CD4-positive, alpha-beta memory T cell (primary cell): Measurements from ENCODE around the gene SYNRG. TPM values are rescaled to one million over a fixed set of nuclear protein-coding genes. Genes with fewer than 3 reads are reported as not detected.

Experiments used
- CTCF ChIA-PET: fragments of 350-600 bp; sonication (Branson Sonifier 250); formaldehyde crosslinking; loops from one replicate; lab custom pipeline; 2021; ENCODE audit warnings: inconsistent platforms; ENCODE audit not compliant: partially characterized antibody; lab: Charles Lee
- POLR2A ChIA-PET: fragments of 350-600 bp; sonication (Branson Sonifier 250); formaldehyde crosslinking; loops from one replicate; lab custom pipeline; 2021; ENCODE audit not compliant: partially characterized antibody; lab: Charles Lee
- DNase-seq, 5 donors: peaks; one replicate each; pipeline versions ENCODE4 v3.0.0 to v3.0.0-alpha.2; 2020 to 2022; ENCODE audit warnings: mixed read lengths in 1 of 5
- H3K27ac ChIP-seq: one replicate; pipeline ENCODE4 v1.7.0; 2013; ENCODE audit warnings: low read depth, low read length
- H3K27me3 ChIP-seq: 2 replicates; pipeline ENCODE4 v1.7.0; 2013; ENCODE audit warnings: mild to moderate bottlenecking, low read length, moderate library complexity; ENCODE audit not compliant: insufficient read depth
- H3K36me3 ChIP-seq: 2 replicates; pipeline ENCODE4 v1.7.0; 2013; ENCODE audit warnings: mild to moderate bottlenecking, low read length, moderate library complexity; ENCODE audit not compliant: insufficient read depth
- H3K4me1 ChIP-seq: 2 replicates; pipeline ENCODE4 v1.7.0; 2013; ENCODE audit warnings: mild to moderate bottlenecking, low read length, moderate library complexity; ENCODE audit not compliant: insufficient read depth
- H3K4me3 ChIP-seq, 2 donors: one replicate each; pipeline ENCODE4 v1.7.0; 2013; ENCODE audit warnings: low read length in 2 of 2, mild to moderate bottlenecking in 1 of 2
- H3K9me3 ChIP-seq, 2 donors: one replicate each; pipeline ENCODE4 v1.7.0; 2013; ENCODE audit warnings: low read length in 2 of 2, control low read depth in 1 of 2; ENCODE audit not compliant: control insufficient read depth in 1 of 2
- H3K27ac Mint-ChIP-seq, 7 donors: one replicate each; pipeline ENCODE4 v1.8.0; 2020 to 2021; ENCODE audit warnings: mixed read lengths in 7 of 7, mild to moderate bottlenecking in 6 of 7, inconsistent platforms in 3 of 7, moderate library complexity in 3 of 7
- H3K27me3 Mint-ChIP-seq, 2 donors: one replicate each; pipeline ENCODE4 v1.8.0; 2020 to 2021; ENCODE audit warnings: mixed read lengths in 2 of 2
- H3K36me3 Mint-ChIP-seq, 2 donors: one replicate each; pipeline ENCODE4 v1.8.0; 2020 to 2021; ENCODE audit warnings: mixed read lengths in 2 of 2, inconsistent platforms in 1 of 2, mild to moderate bottlenecking in 1 of 2
- H3K4me1 Mint-ChIP-seq, 4 donors: one replicate each; pipeline ENCODE4 v1.8.0; 2020 to 2021; ENCODE audit warnings: mixed read lengths in 4 of 4, mild to moderate bottlenecking in 1 of 4
- H3K4me3 Mint-ChIP-seq, 8 donors: one replicate each; pipeline ENCODE4 v1.8.0; 2020 to 2021; ENCODE audit warnings: mixed read lengths in 8 of 8, mild to moderate bottlenecking in 7 of 8, moderate library complexity in 6 of 8, inconsistent platforms in 3 of 8
- H3K9me3 Mint-ChIP-seq, 8 donors: one replicate each; pipeline ENCODE4 v1.8.0; 2020 to 2021; ENCODE audit warnings: mixed read lengths in 8 of 8, mild to moderate bottlenecking in 5 of 8, inconsistent platforms in 3 of 8, moderate library complexity in 1 of 8
- intact Hi-C: fragments of 100-400 bp; cut with micrococcal nuclease; formaldehyde crosslinking; loops from one replicate; pipeline ENCODE4 v1.15.1; 2023
- polyA plus RNA-seq, 2 donors: library from polyadenylated mRNA; unstranded; fragments of 300-500 nt; fragmentation: Illumina TruSeq; gene quantifications; one replicate each; pipeline ENCODE4 v1.2.3, GENCODE V29; 2021
- total RNA-seq, 2 experiments: library from RNA; stranded (reverse); gene quantifications; one replicate each; pipeline ENCODE4 v1.2.3, GENCODE V29; 2021

Gene SYNRG
- total and polyA plus RNA-seq, 4 experiments from 2014 or later, result 34.2 to 148 (median 116) TPM

DNA sequence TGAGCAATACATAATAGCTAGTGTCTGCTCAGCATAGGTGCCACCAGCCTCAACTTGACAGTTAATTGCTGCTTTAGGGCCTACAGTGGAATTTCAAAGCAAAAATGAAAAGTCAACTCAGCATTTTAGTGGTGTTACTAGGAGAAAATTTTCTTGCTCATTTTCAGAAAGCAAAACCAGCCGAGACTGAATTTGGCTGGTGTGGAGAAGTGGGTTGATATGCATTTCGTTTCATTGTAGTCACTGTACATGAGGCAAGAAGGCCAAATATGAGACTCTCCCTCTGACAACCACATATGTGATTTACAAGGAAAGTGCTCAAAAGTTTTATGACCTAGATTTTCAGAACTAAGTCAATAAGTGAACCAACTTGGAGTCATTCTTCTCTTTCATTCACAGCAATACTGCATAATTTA is 65.6 kb downstream of the SYNRG start:
- Mint-ChIP-seq H3K36me3 (peaks cover 30 to 74% of the 10 kb centered on the region in 2 donors), H3K4me3 (no peak overlapping the region), H3K4me1 (peaks cover 9 to 24% (median 17%) of the 10 kb centered on the region in 4 donors), H3K9me3 (no peaks in the 10 kb centered on the region), H3K27ac (peak overlapping the region in 4 of 7 donors; percentile 18 to 75 (median 23)), H3K27me3 (no peaks in the 10 kb centered on the region)
- intact Hi-C loops, result no loop called here
- POLR2A ChIA-PET, result interaction anchor here (0.6 kb wide), 1 partner anchor 61 kb away, joined by 3 read pairs; no protein-coding TSS in a partner anchor
- no peaks in the 10 kb centered on the region for H3K27me3 ChIP-seq
- H3K36me3 ChIP-seq, result peaks cover 50% of the 10 kb centered on the region
- H3K4me3 ChIP-seq, result no peak overlapping the region
- peaks cover 22% of the 10 kb centered on the region for H3K4me1 ChIP-seq
- DNase-seq, result no peak
- CTCF ChIA-PET, result no interaction called here
- no peak overlapping the region for H3K27ac ChIP-seq
- H3K9me3 ChIP-seq, result no peaks in the 10 kb centered on the region

DNA sequence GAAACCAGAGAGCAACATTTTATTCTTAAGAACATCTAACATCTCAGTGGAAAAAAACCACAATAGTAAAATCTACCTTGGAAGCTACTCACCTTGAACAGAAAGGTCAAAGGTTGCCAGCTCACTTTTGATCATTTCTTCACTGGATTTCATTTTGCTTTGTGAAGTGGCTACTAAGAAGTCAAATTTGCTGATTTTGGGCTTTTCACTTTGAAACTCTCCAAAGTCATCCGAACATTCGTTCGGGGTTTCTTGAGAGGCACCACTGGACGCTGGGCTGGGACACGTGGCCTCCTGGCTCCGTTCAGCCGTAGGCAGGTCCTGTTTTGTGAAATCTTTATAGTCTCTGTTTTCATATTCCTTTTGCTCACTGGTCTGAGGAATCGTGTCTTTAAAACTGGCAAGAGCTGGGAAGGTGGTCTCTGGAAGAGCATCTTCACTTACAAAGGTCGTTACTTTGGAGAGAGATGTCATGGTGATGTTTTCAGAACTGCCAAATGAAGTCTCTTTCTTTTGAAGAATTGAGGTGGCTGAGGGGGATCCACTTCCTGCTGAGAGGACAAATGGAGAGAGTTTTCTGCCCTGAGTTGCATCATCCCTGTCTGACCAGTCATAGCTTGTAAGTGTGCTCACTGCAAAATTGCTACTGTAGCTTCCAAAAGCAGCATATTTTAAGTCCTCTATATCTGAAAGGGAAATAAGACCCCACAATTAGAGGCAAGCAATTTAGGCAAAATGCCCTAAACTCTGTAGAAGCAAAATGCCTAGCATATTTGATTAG is 67.1 kb downstream of the SYNRG start:
- ChIA-PET CTCF (interaction anchor here (1.0 to 1.2 kb wide), 2 partner anchors 14 to 54 kb away, joined by 3 to 4 read pairs; no protein-coding TSS in a partner anchor), POLR2A (no interaction called here)
- H3K27ac ChIP-seq, result no peak overlapping the region
- peaks cover 6 to 9% (median 9%) of the 10 kb centered on the region in 4 donors for H3K4me1 Mint-ChIP-seq
- no peak overlapping the region for H3K4me3 Mint-ChIP-seq
- peaks cover 9% of the 10 kb centered on the region for H3K4me1 ChIP-seq
- no peaks in the 10 kb centered on the region for H3K9me3 Mint-ChIP-seq
- H3K36me3 Mint-ChIP-seq, result peaks cover 43 to 79% of the 10 kb centered on the region in 2 donors
- H3K4me3 ChIP-seq, result no peak overlapping the region
- H3K9me3 ChIP-seq, result no peaks in the 10 kb centered on the region
- intact Hi-C loops, result no loop called here
- no peaks in the 10 kb centered on the region for H3K27me3 Mint-ChIP-seq
- peak overlapping the region in 3 of 7 donors; percentile 9 to 51 (median 19) for H3K27ac Mint-ChIP-seq
- no peaks in the 10 kb centered on the region for H3K27me3 ChIP-seq
- no peak for DNase-seq
- H3K36me3 ChIP-seq, result peaks cover 61% of the 10 kb centered on the region

DNA sequence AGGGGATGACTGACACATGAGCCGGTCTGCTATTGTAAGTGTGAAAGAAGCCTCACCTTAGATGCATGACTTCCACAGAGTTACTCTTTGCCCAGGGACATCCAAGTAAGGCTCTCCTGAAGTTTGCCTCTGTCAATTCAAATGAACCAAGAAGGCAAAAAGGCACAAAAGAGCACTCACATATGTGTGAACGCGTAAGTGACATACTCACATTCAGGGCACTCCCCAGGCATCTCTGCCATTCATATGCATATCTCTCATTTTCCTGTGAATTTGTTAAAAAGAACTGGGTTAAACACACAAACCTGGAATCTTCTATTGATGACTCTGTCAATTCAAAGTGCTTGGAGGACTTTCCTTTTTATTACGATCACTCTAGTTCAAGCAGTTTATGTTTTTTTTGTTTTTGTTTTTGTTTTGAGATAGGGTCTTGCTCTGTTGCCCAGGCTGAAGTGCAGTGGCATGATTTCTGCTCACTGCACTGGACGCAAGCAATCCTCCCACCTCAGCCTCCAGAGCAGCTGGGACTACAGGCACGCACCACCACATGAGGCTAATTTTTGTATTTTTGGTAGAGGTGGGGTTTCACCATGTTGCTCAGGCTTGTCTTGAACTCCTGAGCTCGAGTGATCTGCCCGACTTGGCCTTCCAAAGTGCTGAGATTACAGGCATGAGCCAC is 70.1 kb downstream of the SYNRG start:
- intact Hi-C loops, result no loop called here
- no peak for DNase-seq
- peaks cover 0 to 4% (median 0%) of the 10 kb centered on the region in 4 donors for H3K4me1 Mint-ChIP-seq
- peaks cover 62 to 87% of the 10 kb centered on the region in 2 donors for H3K36me3 Mint-ChIP-seq
- ChIA-PET CTCF (no interaction called here), POLR2A (no interaction called here)
- no peak overlapping the region for H3K4me3 Mint-ChIP-seq
- Histone ChIP-seq H3K4me1 (no peaks in the 10 kb centered on the region), H3K4me3 (no peak overlapping the region), H3K27me3 (no peaks in the 10 kb centered on the region), H3K9me3 (no peaks in the 10 kb centered on the region), H3K27ac (no peak overlapping the region), H3K36me3 (peaks cover 77% of the 10 kb centered on the region)
- H3K9me3 Mint-ChIP-seq, result no peaks in the 10 kb centered on the region
- H3K27ac Mint-ChIP-seq, result peak overlapping the region in 2 of 7 donors; percentile 29 to 37
- no peaks in the 10 kb centered on the region for H3K27me3 Mint-ChIP-seq

DNA sequence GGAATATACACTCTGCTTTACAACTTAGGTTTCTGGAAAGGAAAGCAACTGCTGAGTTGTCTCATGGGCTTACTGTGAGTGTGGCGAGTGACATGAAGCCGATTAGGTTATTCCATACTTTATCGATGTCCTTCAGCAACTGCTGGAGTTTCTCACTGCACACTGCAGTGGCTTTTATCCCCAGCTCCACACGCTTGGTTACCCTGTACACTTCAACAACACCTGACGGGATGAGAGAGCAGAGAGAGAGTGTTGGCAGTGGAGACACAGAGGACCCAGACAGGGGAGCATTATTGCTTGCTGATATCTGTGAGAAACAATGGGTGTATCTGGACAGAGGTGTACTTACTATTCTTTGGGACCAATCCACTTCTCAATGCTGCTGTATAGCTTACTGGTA is 73.3 kb downstream of the SYNRG start:
- H3K27me3 Mint-ChIP-seq, result no peaks in the 10 kb centered on the region
- H3K9me3 Mint-ChIP-seq, result no peaks in the 10 kb centered on the region
- H3K4me3 Mint-ChIP-seq, result no peak overlapping the region
- H3K27ac ChIP-seq, result no peak overlapping the region
- peaks cover 74% of the 10 kb centered on the region for H3K36me3 ChIP-seq
- POLR2A ChIA-PET, result interaction anchor here (0.9 kb wide), 1 partner anchor 15 kb away, joined by 3 read pairs; no protein-coding TSS in a partner anchor
- H3K27ac Mint-ChIP-seq, result peak overlapping the region in 3 of 7 donors; percentile 4 to 63 (median 51)
- H3K36me3 Mint-ChIP-seq, result peaks cover 57 to 75% of the 10 kb centered on the region in 2 donors
- H3K4me1 ChIP-seq, result no peaks in the 10 kb centered on the region
- no peak for DNase-seq
- CTCF ChIA-PET, result interaction anchor here (1.6 kb wide), 1 partner anchor 34 kb away, joined by 3 read pairs; no protein-coding TSS in a partner anchor
- intact Hi-C loops, result no loop called here
- H3K27me3 ChIP-seq, result no peaks in the 10 kb centered on the region
- peaks cover 0 to 2% (median 0%) of the 10 kb centered on the region in 4 donors for H3K4me1 Mint-ChIP-seq
- no peaks in the 10 kb centered on the region for H3K9me3 ChIP-seq
- no peak overlapping the region for H3K4me3 ChIP-seq

DNA sequence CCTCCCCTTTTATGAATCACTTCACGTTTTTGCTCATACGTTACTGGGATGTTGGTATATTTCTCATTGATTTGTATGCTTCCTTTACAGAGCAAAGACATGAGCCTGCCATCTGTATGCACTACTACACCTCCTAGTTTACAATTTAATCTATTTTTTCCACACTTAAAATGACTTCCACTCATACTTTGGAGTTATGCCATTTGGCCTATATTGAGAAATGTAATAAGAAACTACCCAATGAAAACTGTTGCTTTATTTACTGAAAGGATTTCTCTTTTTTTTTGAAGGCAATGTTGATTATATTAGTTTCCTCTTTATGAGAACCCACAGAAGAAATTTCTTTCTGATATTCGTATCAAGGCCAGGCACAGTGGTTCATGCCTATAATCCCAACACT is 76.5 kb downstream of the SYNRG start:
- POLR2A ChIA-PET, result no interaction called here
- H3K36me3 Mint-ChIP-seq, result peaks cover 52 to 76% of the 10 kb centered on the region in 2 donors
- H3K27ac Mint-ChIP-seq, result peak overlapping the region in 1 of 7 donors; percentile 64

DNA sequence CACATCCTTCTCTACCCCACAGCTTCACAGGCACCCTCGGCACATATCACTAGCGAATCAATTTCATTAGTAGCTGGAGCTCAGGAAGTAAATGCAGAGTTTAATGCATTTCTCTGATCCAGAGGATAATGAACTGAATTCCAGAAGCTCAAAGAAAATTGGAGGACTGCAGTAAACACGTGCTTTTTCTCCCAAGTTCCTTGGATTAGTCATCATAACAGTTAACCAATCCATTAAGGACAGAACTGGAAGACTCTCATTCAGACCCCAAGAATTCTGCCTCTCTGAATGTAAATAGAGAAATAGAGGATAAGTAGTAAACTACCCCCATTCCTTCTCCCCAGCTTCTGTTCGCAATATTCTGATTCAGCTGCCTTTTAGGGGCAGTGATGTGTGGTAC is 78.8 kb downstream of the SYNRG start:
- H3K4me3 ChIP-seq, result no peak overlapping the region
- intact Hi-C loops, result no loop called here
- no peak for DNase-seq
- peak overlapping the region in 5 of 7 donors; percentile 6 to 88 (median 48) for H3K27ac Mint-ChIP-seq
- H3K4me3 Mint-ChIP-seq, result no peak overlapping the region
- ChIA-PET POLR2A (no interaction called here), CTCF (interaction anchor here (1.1 kb wide), 1 partner anchor 109 kb away, joined by 3 read pairs; no protein-coding TSS in a partner anchor)
- H3K4me1 ChIP-seq, result no peaks in the 10 kb centered on the region
- peaks cover 0 to 4% (median 0%) of the 10 kb centered on the region in 4 donors for H3K4me1 Mint-ChIP-seq
- H3K27me3 Mint-ChIP-seq, result no peaks in the 10 kb centered on the region
- H3K36me3 Mint-ChIP-seq, result peaks cover 28 to 70% of the 10 kb centered on the region in 2 donors
- H3K36me3 ChIP-seq, result peaks cover 49% of the 10 kb centered on the region
- no peaks in the 10 kb centered on the region for H3K9me3 Mint-ChIP-seq
- H3K27me3 ChIP-seq, result no peaks in the 10 kb centered on the region
- no peak overlapping the region for H3K27ac ChIP-seq
- no peaks in the 10 kb centered on the region for H3K9me3 ChIP-seq

More for the DNA sequence above, 76.5 kb downstream of the SYNRG start:
- Histone ChIP-seq H3K9me3 (no peaks in the 10 kb centered on the region), H3K27me3 (no peaks in the 10 kb centered on the region), H3K4me3 (no peak overlapping the region), H3K4me1 (no peaks in the 10 kb centered on the region), H3K27ac (no peak overlapping the region), H3K36me3 (peaks cover 64% of the 10 kb centered on the region)
- Mint-ChIP-seq H3K9me3 (no peaks in the 10 kb centered on the region), H3K4me3 (no peak overlapping the region), H3K4me1 (peaks cover 0 to 1% (median 0%) of the 10 kb centered on the region in 4 donors), H3K27me3 (no peaks in the 10 kb centered on the region)
- no peak for DNase-seq
- CTCF ChIA-PET, result interaction anchor here (1.1 kb wide), 1 partner anchor 13 kb away, joined by 3 read pairs; no protein-coding TSS in a partner anchor
- intact Hi-C loops, result no loop called here
